SK-N-MC (cell line): Measurements from ENCODE around the gene FLRT2.
A peak's percentile ranks its signal among the peaks of the same experiment; 100 is the strongest.

Experiments
- DNase-seq: peaks from one replicate; pipeline ENCODE4 v3.0.0-alpha.2; 2011; ENCODE audit warnings: low read depth, low spot score
- H3K27ac ChIP-seq: fragments of 200-600 bp; sonication (generic); 2 replicates; pipeline ENCODE4 v1.5.1; 2016; ENCODE audit warnings: mixed run types
- H3K36me3 ChIP-seq: fragments of 200-600 bp; sonication (generic); 2 replicates; pipeline ENCODE4 v1.6.1; 2017; ENCODE audit warnings: antibody characterized with exemption, low read length, mixed read lengths; ENCODE audit not compliant: insufficient read depth
- H3K4me3 ChIP-seq: fragments of 200-600 bp; sonication (generic); 2 replicates; pipeline ENCODE4 v1.5.1; 2016
- H3K9ac ChIP-seq: fragments of 200-600 bp; sonication (generic); 2 replicates; pipeline ENCODE4 v1.8.0; 2017; ENCODE audit warnings: mixed run types, mixed read lengths; ENCODE audit not compliant: insufficient read length
- H3K9me3 ChIP-seq: fragments of 200-600 bp; sonication (generic); 2 replicates; pipeline ENCODE4 v1.6.1; 2017; ENCODE audit warnings: low read depth, mild to moderate bottlenecking, antibody characterized with exemption, low read length, moderate library complexity, mixed read lengths
- EZH2 ChIP-seq: fragments of 200-600 bp; sonication (generic); IDR thresholded peaks from one replicate; pipeline ENCODE4 v1.6.1; 2017; ENCODE audit warnings: antibody characterized with exemption
- FOXP2 ChIP-seq: optimal IDR thresholded peaks from 2 replicates; pipeline ENCODE3; 2011; ENCODE audit warnings: mild to moderate bottlenecking, moderate library complexity; ENCODE audit not compliant: insufficient read depth; ENCODE audit errors: extremely low read length, control extremely low read depth
- POLR2AphosphoS5 ChIP-seq: IDR thresholded peaks from 2 replicates; pipeline ENCODE4 v1.6.1; 2012; ENCODE audit warnings: mild to moderate bottlenecking, low read depth, low read length, borderline replicate concordance

The FLRT2 gene

DNA sequence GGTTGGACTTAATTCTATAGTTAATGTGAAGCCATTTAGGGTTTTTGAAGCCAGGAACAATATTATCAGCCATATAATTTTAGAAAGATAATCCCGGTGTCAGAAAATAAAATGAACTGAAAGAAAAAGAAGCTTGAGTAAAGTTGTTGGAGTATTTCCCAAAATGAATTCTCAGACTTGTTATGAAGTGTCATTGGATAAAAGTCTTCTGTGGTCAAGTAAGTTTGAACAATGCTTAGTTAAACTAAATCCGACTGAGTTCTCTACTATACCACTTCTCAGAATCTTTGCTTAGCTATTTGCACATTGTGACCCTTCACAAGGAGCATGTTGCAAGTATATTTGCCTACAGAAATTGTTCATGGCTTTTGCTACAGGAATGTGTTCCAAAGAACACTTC lies 17.5 kb upstream of the FLRT2 start:
- Histone ChIP-seq H3K36me3 (no peaks in the 10 kb centered on the region), H3K4me3 (no peak overlapping the region), H3K9me3 (no peaks in the 10 kb centered on the region), H3K27ac (no peak overlapping the region), H3K9ac (no peak overlapping the region)
- no peak for TF ChIP-seq POLR2AphosphoS5
- TF ChIP-seq FOXP2: no peak
- TF ChIP-seq EZH2: no peak
- no peak for DNase-seq

DNA sequence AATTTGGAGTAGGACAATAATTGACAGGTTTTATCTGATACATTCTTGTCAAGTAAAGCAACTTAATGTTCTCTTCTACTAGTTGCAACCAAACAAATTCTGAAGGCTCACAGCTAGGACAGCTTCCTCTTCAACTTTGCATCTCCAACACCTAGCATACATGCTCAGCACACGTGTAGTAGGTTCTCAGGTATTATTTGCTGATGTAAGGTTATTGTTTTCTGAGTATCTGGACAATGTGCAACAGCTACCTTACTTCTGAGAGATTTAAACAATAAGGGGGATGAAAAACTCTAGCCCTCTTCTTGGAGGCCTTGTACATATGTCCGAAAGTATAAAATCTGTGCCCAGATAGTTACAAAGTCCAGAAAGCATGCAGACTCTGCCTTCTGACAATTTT lies 15.5 kb upstream of the FLRT2 start:
- H3K9ac ChIP-seq: no peak overlapping the region
- no peak overlapping the region for H3K4me3 ChIP-seq
- H3K36me3 ChIP-seq: no peaks in the 10 kb centered on the region
- H3K9me3 ChIP-seq: no peaks in the 10 kb centered on the region
- DNase-seq: no peak
- no peak for TF ChIP-seq POLR2AphosphoS5
- TF ChIP-seq FOXP2: no peak
- TF ChIP-seq EZH2: no peak
- H3K27ac ChIP-seq: no peak overlapping the region

DNA sequence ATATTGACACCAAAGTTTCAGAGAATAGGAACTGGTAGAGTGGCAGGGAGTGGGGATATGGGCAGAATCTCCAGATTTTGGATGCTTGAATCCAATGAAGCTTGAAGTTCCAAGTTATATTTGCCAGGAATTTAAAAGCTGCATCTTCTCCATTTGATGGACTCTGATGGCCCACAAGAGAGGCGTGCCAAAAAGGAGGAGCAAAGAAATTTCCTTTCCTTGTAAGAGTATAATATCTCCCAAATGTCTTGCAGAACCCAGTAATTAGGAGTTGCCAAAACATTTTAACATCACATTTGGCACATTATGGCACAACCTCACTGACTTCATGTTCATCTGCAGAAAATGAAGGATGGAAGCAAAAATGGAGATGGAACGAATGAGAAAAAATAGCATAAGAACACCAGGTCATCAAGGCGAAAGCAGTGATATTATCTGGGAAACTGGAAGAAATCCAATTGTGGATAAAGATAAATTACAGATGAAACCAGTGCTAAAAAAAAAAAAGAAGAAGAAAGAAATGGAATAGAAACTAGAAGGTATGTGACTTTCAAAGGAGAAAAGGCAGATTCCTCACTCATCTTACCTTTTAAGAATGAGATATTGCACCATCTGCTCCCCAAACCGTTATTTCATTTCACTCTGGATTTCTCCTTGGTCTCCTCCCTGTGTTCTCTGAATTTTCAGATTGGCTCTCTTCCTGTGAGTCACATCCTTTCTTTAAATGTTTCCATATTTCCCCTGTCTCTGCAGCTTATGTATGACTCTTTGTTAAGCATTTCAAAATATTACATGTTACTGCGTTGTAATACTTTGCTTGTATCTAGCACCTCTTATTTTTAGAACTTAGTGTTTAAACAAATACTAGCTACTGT lies 13.5 kb upstream of the FLRT2 start:
- TF ChIP-seq FOXP2 (no peak), POLR2AphosphoS5 (no peak), EZH2 (no peak)
- Histone ChIP-seq H3K9me3 (no peaks in the 10 kb centered on the region), H3K27ac (peak overlapping the region; percentile 57; the same call in 1 of the 2 replicates), H3K4me3 (no peak overlapping the region), H3K9ac (no peak overlapping the region), H3K36me3 (no peaks in the 10 kb centered on the region)
- DNase-seq: no peak

DNA sequence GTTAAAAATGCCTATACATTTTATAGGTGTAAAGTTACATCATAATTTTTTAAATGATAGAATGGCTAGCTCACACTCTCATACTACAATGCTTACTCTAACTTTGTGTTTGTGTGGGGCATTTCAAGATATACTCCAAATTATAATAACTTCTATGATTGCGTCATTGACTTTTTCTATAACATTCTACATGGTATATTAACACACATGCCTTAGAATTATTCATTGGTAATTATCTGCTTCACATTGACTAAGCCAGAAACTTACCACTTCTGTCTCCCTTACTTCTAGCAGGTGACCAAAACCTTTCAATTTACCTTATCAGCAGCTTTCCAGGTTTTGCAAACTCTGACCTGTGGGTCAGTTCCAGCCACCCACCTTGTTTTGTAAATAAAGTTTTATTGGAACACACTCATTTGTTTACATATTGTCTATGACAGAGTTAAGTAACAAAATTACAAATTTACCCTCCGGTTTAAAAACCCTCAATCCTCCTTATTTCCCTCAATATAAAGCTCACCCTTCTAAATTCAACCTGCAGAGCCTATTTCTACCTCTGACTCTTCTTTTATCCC lies 12.7 kb upstream of the FLRT2 start:
- TF ChIP-seq POLR2AphosphoS5: no peak
- no peak for TF ChIP-seq FOXP2
- TF ChIP-seq EZH2: no peak
- no peak for DNase-seq
- no peaks in the 10 kb centered on the region for H3K9me3 ChIP-seq
- H3K36me3 ChIP-seq: no peaks in the 10 kb centered on the region
- no peak overlapping the region for H3K9ac ChIP-seq
- no peak overlapping the region for H3K4me3 ChIP-seq
- H3K27ac ChIP-seq: peak overlapping the region; percentile 57; the same call in 1 of the 2 replicates

DNA sequence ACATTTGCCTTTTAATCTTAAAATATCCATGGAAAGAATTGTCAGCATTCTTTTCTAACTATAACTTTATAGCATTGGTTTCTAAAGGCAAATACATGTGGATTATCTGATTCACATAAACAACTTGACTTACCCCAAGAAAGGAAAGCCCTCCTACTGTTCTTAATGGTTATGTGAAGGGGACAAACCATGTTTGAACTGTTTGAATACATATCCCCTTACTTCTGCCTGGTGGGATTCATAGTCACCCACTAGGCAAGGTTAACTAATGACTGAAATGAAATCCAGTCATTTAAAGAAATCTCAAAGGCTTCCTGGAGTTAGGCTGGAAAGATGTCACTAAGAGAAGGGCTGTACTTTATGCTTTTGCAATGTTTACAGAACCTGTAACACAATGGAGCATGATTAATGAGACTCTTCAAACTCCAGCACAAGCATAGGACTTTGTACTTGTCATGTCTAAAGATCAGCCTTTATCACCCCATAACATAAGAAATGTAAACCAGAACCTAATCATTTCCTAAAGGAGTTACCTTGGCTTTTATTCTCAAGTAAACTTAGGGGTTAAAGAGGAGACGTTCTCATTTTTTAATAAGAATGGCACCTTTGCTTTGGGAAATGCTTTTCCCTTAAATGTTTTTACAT lies 10.2 kb upstream of the FLRT2 start:
- DNase-seq: no peak
- Histone ChIP-seq H3K9ac (no peak overlapping the region), H3K9me3 (no peaks in the 10 kb centered on the region), H3K27ac (no peak overlapping the region; the same call in 1 of the 2 replicates), H3K4me3 (no peak overlapping the region), H3K36me3 (no peaks in the 10 kb centered on the region)
- no peak for TF ChIP-seq FOXP2
- no peak for TF ChIP-seq POLR2AphosphoS5
- no peak for TF ChIP-seq EZH2

DNA sequence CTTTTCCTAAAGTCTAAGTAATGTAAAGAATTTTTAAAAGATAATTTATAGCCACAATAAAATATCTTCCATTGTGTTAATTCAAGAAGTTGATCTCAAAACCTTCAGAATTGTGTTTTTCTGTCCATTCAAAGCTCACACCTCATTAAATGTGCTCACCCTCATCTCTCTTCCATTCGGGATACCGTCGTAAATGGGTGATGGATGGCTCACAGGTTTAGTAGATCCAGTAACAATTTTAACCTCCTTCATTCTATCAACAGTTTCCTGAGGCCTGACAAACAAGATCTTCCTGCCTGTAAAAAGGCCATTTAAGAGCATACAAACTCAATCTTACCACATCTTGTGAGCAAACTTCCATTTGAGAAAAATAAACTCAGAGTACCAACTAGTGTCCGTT lies 9.4 kb upstream of the FLRT2 start:
- no peaks in the 10 kb centered on the region for H3K9me3 ChIP-seq
- no peak overlapping the region for H3K27ac ChIP-seq
- TF ChIP-seq POLR2AphosphoS5 (no peak), EZH2 (no peak), FOXP2 (no peak)
- H3K36me3 ChIP-seq: no peaks in the 10 kb centered on the region
- no peak overlapping the region for H3K4me3 ChIP-seq
- DNase-seq: no peak
- H3K9ac ChIP-seq: no peak overlapping the region

DNA sequence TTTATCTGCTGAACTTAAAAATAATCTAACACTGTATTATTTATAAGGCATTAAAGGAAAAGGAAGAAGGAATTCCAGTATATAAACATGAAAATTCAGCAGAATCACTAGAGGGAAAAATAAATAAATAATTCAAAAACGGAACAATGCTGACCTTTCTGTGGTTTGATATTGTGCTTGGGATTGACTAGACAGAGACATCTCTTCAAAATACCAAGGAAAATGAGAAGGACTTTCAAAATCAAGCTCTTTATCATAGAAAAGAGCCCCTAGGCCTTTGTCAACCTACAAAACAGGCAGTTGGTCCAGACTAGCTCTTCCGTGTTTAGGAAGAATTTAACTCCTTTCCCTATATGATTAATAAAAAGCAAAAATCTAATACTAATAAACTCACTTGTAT lies 6.3 kb upstream of the FLRT2 start:
- Histone ChIP-seq H3K36me3 (no peaks in the 10 kb centered on the region), H3K4me3 (no peak overlapping the region), H3K9ac (no peak overlapping the region), H3K9me3 (no peaks in the 10 kb centered on the region), H3K27ac (no peak overlapping the region)
- no peak for TF ChIP-seq POLR2AphosphoS5
- no peak for TF ChIP-seq FOXP2
- TF ChIP-seq EZH2: no peak
- DNase-seq: no peak

DNA sequence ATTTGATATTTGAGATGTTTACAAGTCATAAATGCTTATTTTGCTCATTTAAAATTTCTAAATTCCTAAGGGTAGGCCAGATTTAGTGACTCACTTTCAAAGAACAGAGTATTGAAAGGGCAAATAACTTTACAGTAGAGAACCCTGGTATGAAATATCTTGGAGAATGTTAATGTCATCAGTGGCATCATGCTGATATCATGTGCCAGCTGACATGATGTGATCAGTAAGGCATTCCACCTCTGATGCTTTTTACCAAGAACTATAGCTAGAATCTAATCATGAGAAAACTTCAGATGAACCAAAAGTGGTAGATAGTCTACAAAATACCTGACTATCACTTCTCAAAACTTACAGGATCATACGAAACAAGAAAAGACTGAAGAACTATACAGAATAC lies 2.9 kb upstream of the FLRT2 start:
- Histone ChIP-seq H3K9me3 (no peaks in the 10 kb centered on the region), H3K9ac (peak overlapping the region; percentile 41), H3K36me3 (no peaks in the 10 kb centered on the region), H3K4me3 (peak overlapping the region; percentile 95), H3K27ac (peak overlapping the region; percentile 96)
- DNase-seq: no peak
- TF ChIP-seq POLR2AphosphoS5: no peak
